Measurements from ENCODE around the gene CYTH1. TPM values are rescaled to one million over a fixed set of nuclear protein-coding genes. Genes with fewer than 3 reads are reported as not detected.
A peak's percentile ranks its signal among the peaks of the same experiment; 100 is the strongest.

CYTH1 gene
- total and polyA plus RNA-seq, 7 experiments from 2014 or later, result 297 to 452 (median 418) TPM

- peak in 8 of 9 donors; percentile 45 to 90 (median 86) for DNase-seq
- CTCF ChIA-PET, result interaction anchor here (0.6 to 2.4 kb wide), 12 partner anchors 9 to 293 kb away, joined by 3 to 14 read pairs (median 5); no protein-coding TSS in a partner anchor
- peaks cover 40 to 91% (median 71%) of the 10 kb centered on the region in 7 donors for H3K4me1 Mint-ChIP-seq
- H3K9me3 Mint-ChIP-seq, result peaks cover 0 to 1% (median 0%) of the 10 kb centered on the region in 11 donors
- H3K4me1 ChIP-seq (ENCODE audit: control insufficient read depth in 2 of 2, insufficient read depth in 2 of 2, low read length in 2 of 2), result peaks cover 37 to 65% of the 10 kb centered on the region in 2 donors
- peak; percentile 80 for ATAC-seq
- no peaks in the 10 kb centered on the region for H3K27me3 ChIP-seq (ENCODE audit: control insufficient read depth in 2 of 2, insufficient read depth in 2 of 2, low read length in 2 of 2)
- H3K4me3 Mint-ChIP-seq, result peak overlapping the region; percentile 36 to 82 (median 74)
- H3K36me3 ChIP-seq (ENCODE audit: control insufficient read depth in 2 of 3, insufficient read depth in 3 of 3, low read length in 3 of 3), result peaks cover 0 to 10% (median 0%) of the 10 kb centered on the region in 3 experiments
- peak overlapping the region; percentile 72 for H3K27ac ChIP-seq (ENCODE audit: low read depth, low read length)
- POLR2A ChIA-PET, result interaction anchor here (0.6 to 4.0 kb wide), 29 partner anchors 9 to 1106 kb away, joined by 3 to 38 read pairs (median 4); partner anchors contain the start of gene CYTH1
- H3K27ac Mint-ChIP-seq, result peak overlapping the region; percentile 69 to 98 (median 96)
- no peaks in the 10 kb centered on the region for H3K27me3 Mint-ChIP-seq
- no peak overlapping the region for H3K4me3 ChIP-seq (ENCODE audit: low read length)
- intact Hi-C loops (cut with micrococcal nuclease), result loop anchor here in 1 of 2 donors (1.0 to 2.0 kb wide), 3 partner anchors 10 to 53 kb away; no protein-coding TSS in a partner anchor
- H3K36me3 Mint-ChIP-seq, result peaks cover 3 to 27% (median 22%) of the 10 kb centered on the region in 5 donors
- no peaks in the 10 kb centered on the region for H3K9me3 ChIP-seq (ENCODE audit: control insufficient read depth in 2 of 3, low read length in 3 of 3)
Observed at GRCh38 chr17:78789663-78790181, 7.6 kb upstream of the CYTH1 start.

DNA sequence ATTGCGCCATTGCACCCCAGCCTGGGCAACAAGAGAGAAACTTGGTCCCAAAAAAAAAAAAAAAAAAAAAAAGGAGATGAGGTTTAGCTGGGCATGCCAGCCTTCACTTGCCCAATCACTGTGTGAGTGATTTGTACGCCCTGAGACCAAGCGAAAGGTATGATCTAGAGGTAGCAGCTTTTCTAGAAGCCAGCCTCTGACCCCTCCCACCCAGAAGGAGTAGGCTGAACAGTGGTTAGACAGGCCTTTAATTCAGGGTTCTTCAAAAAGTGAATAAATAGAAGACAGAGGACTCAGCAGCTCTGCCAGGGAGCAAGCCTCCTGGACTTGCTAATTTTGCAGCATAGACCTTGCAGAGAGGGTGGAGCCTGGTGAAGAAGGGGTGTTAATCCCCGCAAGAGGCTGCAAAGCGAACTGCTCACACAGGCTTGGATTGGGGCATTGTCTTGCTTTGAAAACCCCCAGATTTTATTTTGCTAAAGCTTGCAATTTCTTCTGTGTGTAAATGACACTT, 7.1 kb upstream of the CYTH1 start:
- ATAC-seq, result peak; percentile 61
- Mint-ChIP-seq H3K27ac (peak overlapping the region; percentile 69 to 98 (median 96)), H3K36me3 (peaks cover 3 to 27% (median 19%) of the 10 kb centered on the region in 5 donors), H3K4me3 (peak overlapping the region; percentile 36 to 82 (median 74)), H3K9me3 (peaks cover 0 to 1% (median 0%) of the 10 kb centered on the region in 11 donors), H3K27me3 (no peaks in the 10 kb centered on the region), H3K4me1 (peaks cover 44 to 91% (median 69%) of the 10 kb centered on the region in 7 donors)
- ChIA-PET POLR2A (interaction anchor here (0.6 to 4.0 kb wide), 28 partner anchors 8 to 661 kb away, joined by 3 to 38 read pairs (median 4); partner anchors contain the start of gene CYTH1), CTCF (interaction anchor here (0.6 to 2.4 kb wide), 12 partner anchors 9 to 292 kb away, joined by 3 to 14 read pairs (median 5); no protein-coding TSS in a partner anchor)
- H3K4me3 ChIP-seq (ENCODE audit: low read length), result peak overlapping the region; percentile 22
- peak overlapping the region; percentile 72 for H3K27ac ChIP-seq (ENCODE audit: low read depth, low read length)
- DNase-seq, result no peak
- H3K4me1 ChIP-seq (ENCODE audit: control insufficient read depth in 2 of 2, insufficient read depth in 2 of 2, low read length in 2 of 2), result peaks cover 42 to 70% of the 10 kb centered on the region in 2 donors
- intact Hi-C loops (cut with micrococcal nuclease), result loop anchor here in 1 of 2 donors (1.0 to 2.0 kb wide), 3 partner anchors 10 to 53 kb away; no protein-coding TSS in a partner anchor
- H3K27me3 ChIP-seq (ENCODE audit: control insufficient read depth in 2 of 2, insufficient read depth in 2 of 2, low read length in 2 of 2), result no peaks in the 10 kb centered on the region
- H3K36me3 ChIP-seq (ENCODE audit: control insufficient read depth in 2 of 3, insufficient read depth in 3 of 3, low read length in 3 of 3), result peaks cover 0 to 6% (median 0%) of the 10 kb centered on the region in 3 experiments
- H3K9me3 ChIP-seq (ENCODE audit: control insufficient read depth in 2 of 3, low read length in 3 of 3), result no peaks in the 10 kb centered on the region

GRCh38 chr17:78788451-78788850, 6.4 kb upstream of the CYTH1 start:
- intact Hi-C loops (cut with micrococcal nuclease), result loop anchor here in 1 of 2 donors (2.0 kb wide), 1 partner anchor 30 kb away; no protein-coding TSS in a partner anchor
- H3K36me3 Mint-ChIP-seq, result peaks cover 3 to 23% (median 12%) of the 10 kb centered on the region in 5 donors
- H3K4me1 Mint-ChIP-seq, result peaks cover 49 to 93% (median 69%) of the 10 kb centered on the region in 7 donors
- no peaks in the 10 kb centered on the region for H3K27me3 ChIP-seq (ENCODE audit: control insufficient read depth in 2 of 2, insufficient read depth in 2 of 2, low read length in 2 of 2)
- H3K27ac ChIP-seq (ENCODE audit: low read depth, low read length), result peak overlapping the region; percentile 72
- DNase-seq (no peak), ATAC-seq (no peak)
- peak overlapping the region in 7 of 10 donors; percentile 41 to 80 (median 56) for H3K4me3 Mint-ChIP-seq
- H3K9me3 ChIP-seq (ENCODE audit: control insufficient read depth in 2 of 3, low read length in 3 of 3), result no peaks in the 10 kb centered on the region
- H3K9me3 Mint-ChIP-seq, result peaks cover 0 to 1% (median 0%) of the 10 kb centered on the region in 11 donors
- no peaks in the 10 kb centered on the region for H3K36me3 ChIP-seq (ENCODE audit: control insufficient read depth in 2 of 3, insufficient read depth in 3 of 3, low read length in 3 of 3)
- CTCF ChIA-PET, result interaction anchor here (1.0 to 2.1 kb wide), 3 partner anchors 8 to 63 kb away, joined by 4 to 13 read pairs (median 4); no protein-coding TSS in a partner anchor
- peaks cover 49 to 78% of the 10 kb centered on the region in 2 donors for H3K4me1 ChIP-seq (ENCODE audit: control insufficient read depth in 2 of 2, insufficient read depth in 2 of 2, low read length in 2 of 2)
- no peaks in the 10 kb centered on the region for H3K27me3 Mint-ChIP-seq
- H3K27ac Mint-ChIP-seq, result peak overlapping the region; percentile 15 to 97 (median 93)
- POLR2A ChIA-PET, result interaction anchor here (0.7 to 4.0 kb wide), 10 partner anchors 8 to 61 kb away, joined by 3 to 38 read pairs (median 8); partner anchors contain the start of gene CYTH1
- H3K4me3 ChIP-seq (ENCODE audit: low read length), result no peak overlapping the region

DNA sequence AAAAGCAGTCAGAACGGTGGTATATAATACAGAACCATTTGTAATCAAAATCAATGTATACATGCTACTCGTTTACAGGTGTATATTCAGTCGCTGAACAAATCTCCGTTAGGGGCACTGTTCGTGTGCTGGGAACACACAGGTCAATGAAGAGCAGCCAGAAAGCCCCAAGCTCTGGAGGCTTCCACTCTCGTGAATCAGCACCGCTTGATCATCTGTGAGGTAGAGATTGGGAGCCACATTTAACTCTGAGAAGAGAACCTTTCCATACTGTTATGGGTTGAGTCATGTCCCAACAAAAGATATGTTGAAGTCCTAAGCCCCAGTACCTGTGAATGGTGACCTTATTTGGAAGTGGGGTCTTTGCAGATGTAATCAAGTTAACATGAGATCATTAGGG, 5.4 kb upstream of the CYTH1 start:
- Histone ChIP-seq H3K9me3 (ENCODE audit: control insufficient read depth in 2 of 3, low read length in 3 of 3) (no peaks in the 10 kb centered on the region), H3K27me3 (ENCODE audit: control insufficient read depth in 2 of 2, insufficient read depth in 2 of 2, low read length in 2 of 2) (no peaks in the 10 kb centered on the region), H3K36me3 (ENCODE audit: control insufficient read depth in 2 of 3, insufficient read depth in 3 of 3, low read length in 3 of 3) (peaks cover 0 to 2% (median 0%) of the 10 kb centered on the region in 3 experiments), H3K4me3 (ENCODE audit: low read length) (no peak overlapping the region), H3K27ac (ENCODE audit: low read depth, low read length) (no peak overlapping the region), H3K4me1 (ENCODE audit: control insufficient read depth in 2 of 2, insufficient read depth in 2 of 2, low read length in 2 of 2) (peaks cover 57 to 80% of the 10 kb centered on the region in 2 donors)
- peak overlapping the region; percentile 29 to 93 (median 88) for H3K27ac Mint-ChIP-seq
- ChIA-PET CTCF (interaction anchor here (1.0 kb wide), 1 partner anchor 62 kb away, joined by 4 read pairs; no protein-coding TSS in a partner anchor), POLR2A (interaction anchor here (0.5 to 1.1 kb wide), 4 partner anchors 39 to 64 kb away, joined by 3 to 4 read pairs (median 4); no protein-coding TSS in a partner anchor)
- H3K4me3 Mint-ChIP-seq, result peak overlapping the region in 8 of 10 donors; percentile 9 to 75 (median 55)
- no peaks in the 10 kb centered on the region for H3K27me3 Mint-ChIP-seq
- H3K9me3 Mint-ChIP-seq, result peaks cover 0 to 1% (median 0%) of the 10 kb centered on the region in 11 donors
- peaks cover 3 to 20% (median 11%) of the 10 kb centered on the region in 5 donors for H3K36me3 Mint-ChIP-seq
- DNase-seq (no peak), ATAC-seq (no peak)
- peaks cover 52 to 95% (median 69%) of the 10 kb centered on the region in 7 donors for H3K4me1 Mint-ChIP-seq
- intact Hi-C loops (cut with micrococcal nuclease), result no loop called here

GRCh38 chr17:78785663-78786057, 3.6 kb upstream of the CYTH1 start:
- Mint-ChIP-seq H3K27me3 (no peaks in the 10 kb centered on the region), H3K36me3 (peaks cover 3 to 16% (median 7%) of the 10 kb centered on the region in 5 donors), H3K4me3 (peak overlapping the region in 9 of 10 donors; percentile 46 to 95 (median 77)), H3K9me3 (peaks cover 0 to 1% (median 0%) of the 10 kb centered on the region in 11 donors), H3K4me1 (peaks cover 37 to 77% (median 57%) of the 10 kb centered on the region in 7 donors), H3K27ac (peak overlapping the region in 8 of 9 donors; percentile 3 to 94 (median 88))
- no peak for ATAC-seq
- H3K27ac ChIP-seq (ENCODE audit: low read depth, low read length), result peak overlapping the region; percentile 52
- no peaks in the 10 kb centered on the region for H3K9me3 ChIP-seq (ENCODE audit: control insufficient read depth in 2 of 3, low read length in 3 of 3)
- H3K4me3 ChIP-seq (ENCODE audit: low read length), result no peak overlapping the region
- no peaks in the 10 kb centered on the region for H3K27me3 ChIP-seq (ENCODE audit: control insufficient read depth in 2 of 2, insufficient read depth in 2 of 2, low read length in 2 of 2)
- no peak for DNase-seq
- ChIA-PET CTCF (interaction anchor here (0.9 to 2.4 kb wide), 4 partner anchors 13 to 59 kb away, joined by 3 to 15 read pairs (median 4); no protein-coding TSS in a partner anchor), POLR2A (interaction anchor here (0.6 to 3.5 kb wide), 15 partner anchors 8 to 827 kb away, joined by 3 to 13 read pairs (median 4); partner anchors contain the start of gene TNRC6C)
- peaks cover 0 to 6% (median 0%) of the 10 kb centered on the region in 3 experiments for H3K36me3 ChIP-seq (ENCODE audit: control insufficient read depth in 2 of 3, insufficient read depth in 3 of 3, low read length in 3 of 3)
- intact Hi-C loops (cut with micrococcal nuclease), result no loop called here
- H3K4me1 ChIP-seq (ENCODE audit: control insufficient read depth in 2 of 2, insufficient read depth in 2 of 2, low read length in 2 of 2), result peaks cover 54 to 63% of the 10 kb centered on the region in 2 donors
